NCI-H345 treated with DMSO at 0.1 percent for 48 hours (cell line): ENCODE measurements around the gene TPD52L1.
"Not testable (repeated sequence)": the region's sequence is repeated elsewhere in the genome, so short reads cannot be mapped to it uniquely, and the experiment has no call there.

Experiments used
- DNase-seq: peaks from one replicate; lab custom pipeline; 2025; ENCODE audit not compliant: unreplicated experiment; lab: John Stamatoyannopoulos, UW

Gene TPD52L1

GRCh38 chr6:125153391-125154117 lies at the start of gene TPD52L1:
Gene TPD52L1 (plus strand): TSS chr6:125153773. CDS start chr6:125153952, 179 bp downstream.
- peak; percentile 44 for DNase-seq

GRCh38 chr6:125104425-125104824 lies 49.1 kb upstream of the TPD52L1 start:
- peak; percentile 12 for DNase-seq

GRCh38 chr6:125107048-125107447 lies 46.5 kb upstream of the TPD52L1 start:
- DNase-seq: no peak

GRCh38 chr6:125107896-125108295 lies 45.7 kb upstream of the TPD52L1 start:
- no peak for DNase-seq

DNA sequence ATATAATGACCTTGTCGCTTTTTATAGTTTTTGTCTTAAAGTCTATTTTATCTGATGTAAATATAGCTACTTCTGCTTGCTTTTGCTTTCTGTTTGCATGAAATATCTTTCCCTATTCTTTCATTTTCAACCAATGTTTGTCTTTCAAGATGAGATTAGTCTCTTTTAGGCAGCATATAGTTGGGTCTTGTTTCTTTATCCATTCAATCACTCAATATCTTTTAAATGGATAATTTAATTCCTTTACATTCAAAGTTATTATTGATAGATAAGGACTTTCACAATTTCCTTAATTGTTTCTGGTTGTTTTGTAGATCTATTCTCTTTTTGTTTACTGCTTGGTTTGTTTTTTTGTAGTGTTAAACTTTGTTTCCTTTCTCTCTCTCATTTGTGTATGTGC lies 43.5 kb upstream of the TPD52L1 start:
- DNase-seq: no peak

- no peak for DNase-seq
These were observed 42.2 kb upstream of the TPD52L1 start for GRCh38 chr6:125111219-125111983.

GRCh38 chr6:125112934-125113333 lies 40.6 kb upstream of the TPD52L1 start:
- DNase-seq: no peak

DNA sequence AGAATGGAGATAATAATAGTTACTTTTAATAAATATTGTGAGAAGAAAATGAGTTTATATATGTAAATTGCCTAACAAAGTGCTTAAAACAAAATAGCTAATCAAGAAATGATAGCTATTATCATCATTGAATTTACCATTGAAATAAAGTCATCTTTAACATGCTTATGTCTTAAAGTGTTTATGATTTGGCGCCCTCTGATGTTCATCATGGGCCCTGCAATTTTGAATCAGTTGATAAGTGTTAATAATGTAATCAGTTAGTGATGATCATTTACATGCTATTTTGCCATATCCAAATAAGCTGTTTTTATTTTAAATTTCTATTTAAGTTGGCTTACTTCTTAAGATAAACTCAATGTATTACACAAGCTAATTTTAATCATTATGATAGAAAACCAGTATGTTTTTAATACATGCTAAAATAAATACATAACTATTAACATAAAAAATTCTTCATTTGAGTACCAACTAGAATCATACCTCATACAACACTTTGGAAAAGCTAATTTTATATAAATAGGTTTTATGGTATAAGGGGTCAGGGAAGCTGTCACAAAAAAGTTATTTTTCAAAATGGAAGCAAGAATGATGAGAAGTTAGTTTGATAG lies 39.2 kb upstream of the TPD52L1 start:
- DNase-seq: peak; percentile 22

DNA sequence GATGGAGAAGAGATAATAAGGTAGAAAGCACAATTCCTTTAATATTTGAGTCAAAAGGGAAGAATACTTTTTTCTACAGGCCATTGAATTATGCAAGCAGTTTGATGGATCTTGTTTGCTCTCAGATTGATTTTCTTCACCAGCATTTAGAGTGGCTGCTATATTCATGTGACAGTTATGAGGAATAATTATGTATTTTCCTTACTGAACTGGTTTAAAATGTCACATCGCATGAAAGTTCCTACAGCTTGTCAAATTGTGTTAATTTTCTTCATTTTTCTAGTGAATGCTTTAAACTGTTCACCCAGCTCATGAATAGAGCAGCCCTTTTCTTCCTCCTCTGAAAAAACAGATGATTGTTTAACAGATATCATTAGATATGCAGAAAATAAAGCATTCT lies 37.4 kb upstream of the TPD52L1 start:
- no peak for DNase-seq

DNA sequence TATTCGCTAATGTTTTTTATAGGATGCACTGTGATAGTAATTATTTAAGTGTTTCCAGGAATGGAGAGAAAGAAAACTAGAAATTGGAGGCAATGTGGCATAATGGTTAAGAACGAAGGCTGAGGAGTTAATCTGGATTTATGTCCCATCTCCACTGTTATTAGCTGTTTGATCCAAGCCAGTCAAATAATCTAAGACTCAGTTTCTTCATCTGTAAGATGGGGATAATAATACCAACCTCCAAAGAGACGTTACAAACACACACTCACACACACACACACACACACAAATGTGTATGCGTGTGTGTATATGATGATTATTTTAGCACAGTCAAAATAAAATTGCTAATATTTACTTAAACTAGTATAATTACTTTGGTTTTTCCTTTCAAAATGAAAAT lies 36.9 kb upstream of the TPD52L1 start:
- DNase-seq: no peak

DNA sequence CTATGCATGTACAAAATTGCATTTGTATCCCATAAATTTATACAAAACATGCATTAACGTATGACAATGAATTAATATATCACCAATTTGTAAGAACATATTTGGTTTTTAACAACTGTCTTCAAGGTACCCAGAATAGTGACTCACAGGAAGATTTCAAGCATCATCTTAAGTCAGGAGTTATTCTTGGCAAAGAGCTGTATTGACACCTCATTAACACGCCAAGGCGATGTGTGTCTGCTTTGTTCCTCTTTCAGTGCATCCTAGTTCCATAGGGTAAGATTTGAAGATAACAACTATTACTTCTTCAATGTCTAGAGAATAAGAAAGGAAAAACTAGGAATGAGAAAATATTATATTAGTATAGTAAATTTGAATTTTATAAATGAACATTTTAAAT lies 35.8 kb upstream of the TPD52L1 start:
- DNase-seq: no peak

GRCh38 chr6:125120054-125120590 lies 33.5 kb upstream of the TPD52L1 start:
- no peak for DNase-seq

DNA sequence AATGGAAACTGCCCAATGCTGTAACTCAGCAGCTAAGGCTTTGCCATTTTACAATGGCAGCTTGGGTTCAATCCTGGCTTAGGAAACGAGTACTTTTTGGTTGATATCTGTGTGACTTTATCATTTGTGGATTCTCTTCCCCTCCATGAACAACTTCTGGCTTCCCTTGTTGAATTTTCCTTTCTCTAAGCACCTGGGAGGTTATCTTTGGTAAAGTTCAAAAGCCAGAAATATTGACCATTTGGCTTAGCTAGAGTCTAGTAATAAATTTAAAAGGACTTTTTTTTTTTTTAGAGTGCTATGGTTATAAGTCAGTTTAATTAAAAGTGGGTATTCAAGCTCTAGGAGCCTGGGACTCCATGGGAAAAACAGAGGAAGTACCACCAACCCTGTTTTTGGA lies 31.7 kb upstream of the TPD52L1 start:
- DNase-seq: no peak

DNA sequence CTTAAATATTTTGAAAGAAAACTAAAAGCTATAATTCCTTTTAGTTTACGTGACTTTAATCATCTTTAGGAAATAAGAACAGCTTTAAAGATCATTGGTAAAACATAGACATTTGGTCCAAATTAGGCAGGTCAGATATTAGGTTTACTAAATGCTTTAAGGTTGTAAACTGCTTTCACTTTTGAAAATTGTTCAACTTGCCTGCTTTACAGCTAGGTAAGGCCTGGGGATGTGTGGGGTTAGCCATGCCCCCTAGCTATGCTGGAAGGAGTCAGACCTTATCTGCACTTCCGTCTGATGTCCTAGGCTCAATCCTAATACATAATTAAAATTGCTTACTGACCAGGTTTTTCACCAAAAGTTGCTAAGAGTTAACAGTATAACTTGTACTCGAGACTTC lies 30.5 kb upstream of the TPD52L1 start:
- DNase-seq: no peak

DNA sequence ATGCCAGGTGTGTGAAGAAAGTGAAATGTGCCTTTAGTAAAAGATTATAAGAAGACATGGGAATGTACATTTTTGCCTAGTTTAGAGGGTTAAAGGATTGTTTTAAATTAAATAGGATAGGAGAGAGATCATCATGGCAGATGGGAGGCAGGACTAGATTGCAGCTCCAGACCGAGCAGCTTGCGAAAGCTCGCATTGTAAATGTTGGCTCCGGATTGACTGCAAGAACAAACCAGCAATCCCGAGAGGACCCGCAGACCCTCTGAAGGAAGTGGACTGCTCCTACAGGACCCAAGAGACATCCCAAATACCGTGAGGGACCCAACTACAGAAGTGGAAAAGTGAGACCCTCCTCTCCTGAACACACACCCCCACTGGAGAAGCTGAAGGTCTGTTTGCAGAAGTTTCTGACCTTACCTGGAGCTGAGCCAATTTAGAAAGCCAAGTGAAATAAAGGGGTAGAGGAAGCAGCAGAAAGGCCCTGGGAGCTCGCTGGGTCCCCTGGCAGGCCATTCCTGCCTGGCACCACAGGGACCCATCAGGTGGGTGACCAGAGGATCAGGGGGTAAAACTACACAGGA lies 30.0 kb upstream of the TPD52L1 start:
- DNase-seq: no peak

- DNase-seq: no peak
These were observed 29.4 kb upstream of the TPD52L1 start for GRCh38 chr6:125124049-125124669.

GRCh38 chr6:125125856-125126255 lies 27.7 kb upstream of the TPD52L1 start:
- DNase-seq: not testable (repeated sequence)

- no peak for DNase-seq
These were observed 24.2 kb upstream of the TPD52L1 start for GRCh38 chr6:125129354-125129753.

DNA sequence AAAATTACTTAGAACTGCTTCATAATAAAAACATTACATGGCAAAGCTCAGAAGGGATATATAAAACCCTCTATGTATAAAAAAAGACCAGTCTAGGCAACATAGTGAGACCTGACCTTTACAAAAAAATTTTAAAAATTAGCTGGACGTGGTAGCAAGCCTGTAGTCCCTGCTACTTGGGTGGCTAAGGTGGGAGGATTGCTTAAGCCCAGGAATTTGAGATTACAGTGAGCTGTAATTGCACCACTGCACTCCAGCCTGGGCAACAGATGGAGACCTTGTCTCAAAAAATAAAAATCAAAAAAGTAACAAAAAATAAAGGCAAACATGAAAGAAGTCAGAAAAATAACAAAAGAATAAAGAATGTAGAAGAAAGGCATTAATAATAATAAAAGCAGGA lies 21.5 kb upstream of the TPD52L1 start:
- DNase-seq: no peak

GRCh38 chr6:125136378-125136777 lies 17.2 kb upstream of the TPD52L1 start:
- DNase-seq: no peak

DNA sequence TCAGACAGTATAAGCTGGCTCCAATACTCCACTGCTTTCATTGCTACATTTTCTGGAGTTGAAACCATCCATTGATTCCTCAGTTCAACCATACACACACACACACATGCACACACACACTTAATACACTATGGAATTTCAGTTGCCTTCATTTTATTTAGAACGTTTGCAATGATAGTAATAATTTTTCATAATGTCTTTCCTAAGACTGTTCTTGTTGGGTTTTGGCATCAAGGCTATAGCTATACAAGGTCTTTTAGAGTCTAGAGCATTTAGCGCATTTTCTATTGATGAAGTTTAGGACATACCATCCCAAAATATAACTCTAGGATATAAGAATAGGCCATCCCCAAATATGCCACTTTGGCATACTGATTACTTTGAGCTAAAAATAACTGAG lies 15.5 kb upstream of the TPD52L1 start:
- DNase-seq: no peak
